Esophagus squamous epithelium (tissue), 4 donors: Measurements from ENCODE around the gene ZNF385B.

Source experiments
- POLR2A ChIP-seq, 4 donors: fragments of 450-650 bp; IDR thresholded peaks; one replicate each; pipeline ENCODE4 v1.6.1; 2017; ENCODE audit warnings: antibody characterized with exemption in 4 of 4, mild to moderate bottlenecking in 4 of 4, moderate library complexity in 3 of 4
- TF ChIP-seq, protein P1 (sequence below), 6 experiments: fragments of 450-650 bp in 4 of 6; fragments of 200-600 bp in 2 of 6; sonication (generic) in 2 of 6; IDR thresholded peaks; one replicate each; pipeline ENCODE4 v1.5.1; 2016 to 2019; ENCODE audit warnings: antibody characterized with exemption in 6 of 6, mild to moderate bottlenecking in 4 of 6, moderate library complexity in 4 of 6

GRCh38 chr2:179664972-179665812 lies 196.2 kb downstream of the ZNF385B start:
- TF ChIP-seq, protein P1, sequence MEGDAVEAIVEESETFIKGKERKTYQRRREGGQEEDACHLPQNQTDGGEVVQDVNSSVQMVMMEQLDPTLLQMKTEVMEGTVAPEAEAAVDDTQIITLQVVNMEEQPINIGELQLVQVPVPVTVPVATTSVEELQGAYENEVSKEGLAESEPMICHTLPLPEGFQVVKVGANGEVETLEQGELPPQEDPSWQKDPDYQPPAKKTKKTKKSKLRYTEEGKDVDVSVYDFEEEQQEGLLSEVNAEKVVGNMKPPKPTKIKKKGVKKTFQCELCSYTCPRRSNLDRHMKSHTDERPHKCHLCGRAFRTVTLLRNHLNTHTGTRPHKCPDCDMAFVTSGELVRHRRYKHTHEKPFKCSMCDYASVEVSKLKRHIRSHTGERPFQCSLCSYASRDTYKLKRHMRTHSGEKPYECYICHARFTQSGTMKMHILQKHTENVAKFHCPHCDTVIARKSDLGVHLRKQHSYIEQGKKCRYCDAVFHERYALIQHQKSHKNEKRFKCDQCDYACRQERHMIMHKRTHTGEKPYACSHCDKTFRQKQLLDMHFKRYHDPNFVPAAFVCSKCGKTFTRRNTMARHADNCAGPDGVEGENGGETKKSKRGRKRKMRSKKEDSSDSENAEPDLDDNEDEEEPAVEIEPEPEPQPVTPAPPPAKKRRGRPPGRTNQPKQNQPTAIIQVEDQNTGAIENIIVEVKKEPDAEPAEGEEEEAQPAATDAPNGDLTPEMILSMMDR (IDR thresholded peaks at IDR 0.05), result no peak
- no peak for TF ChIP-seq POLR2A (IDR thresholded peaks at IDR 0.05)
